HG02678 (cell line): Measurements from ENCODE around the gene KIRREL3.

Source experiments
- ATAC-seq: cut with Tn5 transposase; IDR thresholded peaks from one replicate; pipeline ENCODE4 v1.9.1; 2021; ENCODE audit warnings: mild to moderate bottlenecking, moderate library complexity; ENCODE audit not compliant: unreplicated experiment

Gene KIRREL3

GRCh38 chr11:126746443-126746842 is 254.1 kb downstream of the KIRREL3 start:
- no peak for ATAC-seq

- no peak for ATAC-seq
Observed at GRCh38 chr11:126744699-126745098, 255.9 kb downstream of the KIRREL3 start.

- ATAC-seq = no peak
Observed at GRCh38 chr11:126743628-126744027, 256.9 kb downstream of the KIRREL3 start.

- no peak for ATAC-seq
Observed at GRCh38 chr11:126742582-126742981, 258.0 kb downstream of the KIRREL3 start.

GRCh38 chr11:126740846-126741245 is 259.7 kb downstream of the KIRREL3 start:
- no peak for ATAC-seq

- no peak for ATAC-seq
Observed at GRCh38 chr11:126739499-126740145, 260.9 kb downstream of the KIRREL3 start.

GRCh38 chr11:126738295-126739031 is 262.1 kb downstream of the KIRREL3 start:
- no peak for ATAC-seq

GRCh38 chr11:126736682-126737572 is 263.6 kb downstream of the KIRREL3 start:
- ATAC-seq = no peak

GRCh38 chr11:126734752-126735151 is 265.8 kb downstream of the KIRREL3 start:
- ATAC-seq = no peak

- ATAC-seq = no peak
Observed at GRCh38 chr11:126733685-126734084, 266.9 kb downstream of the KIRREL3 start.

- peak; percentile 75 for ATAC-seq
Observed at GRCh38 chr11:126732981-126733380, 267.6 kb downstream of the KIRREL3 start.

- ATAC-seq = no peak
Observed at GRCh38 chr11:126731576-126732142, 268.9 kb downstream of the KIRREL3 start.

- no peak for ATAC-seq
Observed at GRCh38 chr11:126727381-126727780, 273.2 kb downstream of the KIRREL3 start.

GRCh38 chr11:126725521-126725920 is 275.0 kb downstream of the KIRREL3 start:
- no peak for ATAC-seq

- ATAC-seq = no peak
Observed at GRCh38 chr11:126725043-126725442, 275.5 kb downstream of the KIRREL3 start.

GRCh38 chr11:126723665-126724045 is 276.9 kb downstream of the KIRREL3 start:
- no peak for ATAC-seq

GRCh38 chr11:126722956-126723664 is 277.5 kb downstream of the KIRREL3 start:
- no peak for ATAC-seq

GRCh38 chr11:126722006-126722736 is 278.4 kb downstream of the KIRREL3 start:
- ATAC-seq = no peak

GRCh38 chr11:126720539-126721235 is 279.9 kb downstream of the KIRREL3 start:
- no peak for ATAC-seq
